ENCODE data around the gene MYH3.
"Not testable (repeated sequence)": the region's sequence is repeated elsewhere in the genome, so short reads cannot be mapped to it uniquely, and the experiment has no call there.

MYH3 gene

GRCh38 chr17:10657148-10657547, at the start of gene MYH3:
TSS of gene MYH3 (minus strand) at chr17:10657309. CDS start at chr17:10655064, 2,245 bp downstream.
- Histone ChIP-seq H3K4me1 (ENCODE audit: control insufficient read depth, insufficient read depth, low read length) (no peaks in the 10 kb centered on the region), H3K36me3 (ENCODE audit: control insufficient read depth, insufficient read depth, low read length) (no peaks in the 10 kb centered on the region), H3K4me3 (ENCODE audit: low read length) (no peak within 1 kb of the TSS), H3K27ac (ENCODE audit: low read length) (no peak within 1 kb of the TSS), H3K9me3 (ENCODE audit: control insufficient read depth, insufficient read depth, low read length) (no peaks in the 10 kb centered on the region), H3K27me3 (ENCODE audit: control insufficient read depth, insufficient read depth, low read length) (no peaks in the 10 kb centered on the region)
- WGBS (ENCODE audit: insufficient coverage, insufficient read length) = no CpG with 5 or more reads among the region's 15 CpGs
- DNase-seq (ENCODE audit: low read depth, low spot score) = no peak

GRCh38 chr17:10705727-10706126, 48.6 kb upstream of the MYH3 start:
- H3K4me1 ChIP-seq (ENCODE audit: control insufficient read depth, insufficient read depth, low read length) = no peaks in the 10 kb centered on the region
- 0 out of 2 replicates have a peak, but pooled peaks cover 3% of the 10 kb centered on the region for H3K36me3 ChIP-seq (ENCODE audit: control insufficient read depth, insufficient read depth, low read length)
- H3K9me3 ChIP-seq (ENCODE audit: control insufficient read depth, insufficient read depth, low read length) = no peaks in the 10 kb centered on the region
- no peak overlapping the region for H3K4me3 ChIP-seq (ENCODE audit: low read length)
- 100% methylated on average over 3 of the region's 5 CpGs for WGBS (ENCODE audit: insufficient coverage, insufficient read length)
- no peak for DNase-seq (ENCODE audit: low read depth, low spot score)
- no peaks in the 10 kb centered on the region for H3K27me3 ChIP-seq (ENCODE audit: control insufficient read depth, insufficient read depth, low read length)
- no peak overlapping the region for H3K27ac ChIP-seq (ENCODE audit: low read length)

GRCh38 chr17:10702574-10702973, 45.5 kb upstream of the MYH3 start:
- H3K36me3 ChIP-seq (ENCODE audit: control insufficient read depth, insufficient read depth, low read length) = 0 out of 2 replicates have a peak, but pooled peaks cover 3% of the 10 kb centered on the region
- no peak overlapping the region for H3K4me3 ChIP-seq (ENCODE audit: low read length)
- no peak overlapping the region for H3K27ac ChIP-seq (ENCODE audit: low read length)
- no peaks in the 10 kb centered on the region for H3K9me3 ChIP-seq (ENCODE audit: control insufficient read depth, insufficient read depth, low read length)
- WGBS (ENCODE audit: insufficient coverage, insufficient read length) = no CpG with 5 or more reads among the region's 2 CpGs
- DNase-seq (ENCODE audit: low read depth, low spot score) = no peak
- no peaks in the 10 kb centered on the region for H3K27me3 ChIP-seq (ENCODE audit: control insufficient read depth, insufficient read depth, low read length)
- H3K4me1 ChIP-seq (ENCODE audit: control insufficient read depth, insufficient read depth, low read length) = no peaks in the 10 kb centered on the region; the same call in 1 of the 2 replicates

- H3K27ac ChIP-seq (ENCODE audit: low read length) = no peak overlapping the region
- no peaks in the 10 kb centered on the region for H3K36me3 ChIP-seq (ENCODE audit: control insufficient read depth, insufficient read depth, low read length)
- no peaks in the 10 kb centered on the region; the same call in 1 of the 2 replicates for H3K4me1 ChIP-seq (ENCODE audit: control insufficient read depth, insufficient read depth, low read length)
- H3K27me3 ChIP-seq (ENCODE audit: control insufficient read depth, insufficient read depth, low read length) = no peaks in the 10 kb centered on the region
- no peak overlapping the region for H3K4me3 ChIP-seq (ENCODE audit: low read length)
- no CpG with 5 or more reads among the region's 1 CpG for WGBS (ENCODE audit: insufficient coverage, insufficient read length)
- DNase-seq (ENCODE audit: low read depth, low spot score) = no peak
- no peaks in the 10 kb centered on the region for H3K9me3 ChIP-seq (ENCODE audit: control insufficient read depth, insufficient read depth, low read length)
Observed at GRCh38 chr17:10699856-10700255, 42.7 kb upstream of the MYH3 start.

GRCh38 chr17:10698096-10698818, 41.1 kb upstream of the MYH3 start:
- peaks cover 2% of the 10 kb centered on the region; the same call in 1 of the 2 replicates for H3K36me3 ChIP-seq (ENCODE audit: control insufficient read depth, insufficient read depth, low read length)
- WGBS (ENCODE audit: insufficient coverage, insufficient read length) = no CpG with 5 or more reads among the region's 18 CpGs
- H3K27me3 ChIP-seq (ENCODE audit: control insufficient read depth, insufficient read depth, low read length) = no peaks in the 10 kb centered on the region
- peak overlapping the region; percentile 84; the same call in 1 of the 2 replicates for H3K4me3 ChIP-seq (ENCODE audit: low read length)
- no peaks in the 10 kb centered on the region; the same call in 1 of the 2 replicates for H3K4me1 ChIP-seq (ENCODE audit: control insufficient read depth, insufficient read depth, low read length)
- H3K9me3 ChIP-seq (ENCODE audit: control insufficient read depth, insufficient read depth, low read length) = no peaks in the 10 kb centered on the region
- no peak overlapping the region for H3K27ac ChIP-seq (ENCODE audit: low read length)
- no peak for DNase-seq (ENCODE audit: low read depth, low spot score)

- no peaks in the 10 kb centered on the region; the same call in 1 of the 2 replicates for H3K4me1 ChIP-seq (ENCODE audit: control insufficient read depth, insufficient read depth, low read length)
- WGBS (ENCODE audit: insufficient coverage, insufficient read length) = no CpG with 5 or more reads among the region's 84 CpGs
- peak; percentile 87 for DNase-seq (ENCODE audit: low read depth, low spot score)
- H3K4me3 ChIP-seq (ENCODE audit: low read length) = peak within 1 kb of the TSS; percentile 84
- H3K36me3 ChIP-seq (ENCODE audit: control insufficient read depth, insufficient read depth, low read length) = peaks cover 5% of the 10 kb centered on the region; the same call in 1 of the 2 replicates
- no peak within 1 kb of the TSS for H3K27ac ChIP-seq (ENCODE audit: low read length)
- no peaks in the 10 kb centered on the region for H3K27me3 ChIP-seq (ENCODE audit: control insufficient read depth, insufficient read depth, low read length)
- H3K9me3 ChIP-seq (ENCODE audit: control insufficient read depth, insufficient read depth, low read length) = no peaks in the 10 kb centered on the region
Observed at GRCh38 chr17:10697092-10698081, 40.3 kb upstream of the MYH3 start, which contains the start of the genes ADPRM and SCO1. TSS of gene ADPRM (plus strand) at chr17:10697594. CDS start at chr17:10704927, 7,333 bp downstream. TSS of gene SCO1 (minus strand) at chr17:10697533. CDS start at chr17:10697507, 26 bp downstream.

- not testable (repeated sequence) for H3K4me3 ChIP-seq (ENCODE audit: low read length); H3K27me3 ChIP-seq (ENCODE audit: control insufficient read depth, insufficient read depth, low read length); H3K27ac ChIP-seq (ENCODE audit: low read length); H3K9me3 ChIP-seq (ENCODE audit: control insufficient read depth, insufficient read depth, low read length); H3K4me1 ChIP-seq (ENCODE audit: control insufficient read depth, insufficient read depth, low read length); DNase-seq (ENCODE audit: low read depth, low spot score)
- WGBS (ENCODE audit: insufficient coverage, insufficient read length) = no CpG with 5 or more reads among the region's 17 CpGs
- peaks cover 12% of the 10 kb centered on the region; the same call in 1 of the 2 replicates for H3K36me3 ChIP-seq (ENCODE audit: control insufficient read depth, insufficient read depth, low read length)
Observed at GRCh38 chr17:10695875-10696407, 38.8 kb upstream of the MYH3 start.

GRCh38 chr17:10687499-10687898, 30.4 kb upstream of the MYH3 start:
- whole genome bisulfite sequencing (ENCODE audit: insufficient coverage, insufficient read length) = no CpG with 5 or more reads among the region's 2 CpGs
- Histone ChIP-seq H3K4me3 (ENCODE audit: low read length) (no peak overlapping the region), H3K27me3 (ENCODE audit: control insufficient read depth, insufficient read depth, low read length) (no peaks in the 10 kb centered on the region), H3K27ac (ENCODE audit: low read length) (no peak overlapping the region), H3K4me1 (ENCODE audit: control insufficient read depth, insufficient read depth, low read length) (no peaks in the 10 kb centered on the region), H3K36me3 (ENCODE audit: control insufficient read depth, insufficient read depth, low read length) (peaks cover 11% of the 10 kb centered on the region; the same call in 1 of the 2 replicates), H3K9me3 (ENCODE audit: control insufficient read depth, insufficient read depth, low read length) (no peaks in the 10 kb centered on the region)
- no peak for DNase-seq (ENCODE audit: low read depth, low spot score)

GRCh38 chr17:10683853-10684252, 26.7 kb upstream of the MYH3 start:
- no peaks in the 10 kb centered on the region for H3K27me3 ChIP-seq (ENCODE audit: control insufficient read depth, insufficient read depth, low read length)
- H3K4me3 ChIP-seq (ENCODE audit: low read length) = no peak overlapping the region
- no peaks in the 10 kb centered on the region for H3K9me3 ChIP-seq (ENCODE audit: control insufficient read depth, insufficient read depth, low read length)
- no peak for DNase-seq (ENCODE audit: low read depth, low spot score)
- no CpG with 5 or more reads among the region's 2 CpGs for WGBS (ENCODE audit: insufficient coverage, insufficient read length)
- H3K27ac ChIP-seq (ENCODE audit: low read length) = no peak overlapping the region
- peaks cover 4% of the 10 kb centered on the region; the same call in 1 of the 2 replicates for H3K36me3 ChIP-seq (ENCODE audit: control insufficient read depth, insufficient read depth, low read length)
- no peaks in the 10 kb centered on the region for H3K4me1 ChIP-seq (ENCODE audit: control insufficient read depth, insufficient read depth, low read length)

All from iPS DF 6.9 (cell line).